ENCODE measurements around the gene EGFL7. TPM values are rescaled to one million over a fixed set of nuclear protein-coding genes. Genes with fewer than 3 reads are reported as not detected.

Gene EGFL7
- polyA plus RNA-seq, 1 of the 3 experiments (the other 2 are of a cell fraction): 43.0 TPM

- Histone ChIP-seq H3K27ac (ENCODE audit: low read depth in 2 of 2, low read length in 1 of 2) (no peak overlapping the region), H3K4me1 (ENCODE audit: control insufficient read depth in 1 of 2, insufficient read depth in 2 of 2, low read depth in 1 of 2, low read length in 1 of 2) (peaks cover 4 to 32% of the 10 kb centered on the region in 2 experiments; a peak in 2 of 4 replicates), H3K27me3 (ENCODE audit: insufficient read depth) (no peaks in the 10 kb centered on the region), H3K36me3 (replicated peaks in 1 of 2; ENCODE audit: control insufficient read depth in 1 of 2, insufficient read depth in 2 of 2, low read length in 1 of 2) (no peaks in the 10 kb centered on the region), H3F3A (replicated peaks; ENCODE audit: insufficient read depth) (no peaks in the 10 kb centered on the region), H3K9me2 (no peaks in the 10 kb centered on the region), H3K4me3 (ENCODE audit: low read depth in 2 of 2, low read length in 1 of 2) (no peak overlapping the region), H4K20me1 (ENCODE audit: insufficient read depth) (peaks cover 11% of the 10 kb centered on the region; the same call in 1 of the 2 replicates), H3K79me2 (ENCODE audit: insufficient read depth) (peaks cover 22% of the 10 kb centered on the region), H3K9me3 (no peaks in the 10 kb centered on the region), H2AFZ (ENCODE audit: low read depth) (no peak overlapping the region), H3K4me2 (no peak overlapping the region), H3K9ac (no peak overlapping the region)
- 92% methylated on average over 11 of the region's 14 CpGs for WGBS (ENCODE audit: low lambda C conversion rate)
- POLR2A ChIA-PET: interaction anchor here (1.0 kb wide), 1 partner anchor 9 kb away, joined by 3 read pairs; no protein-coding TSS in a partner anchor
- no peak for TF ChIP-seq ZBTB33 (IDR thresholded peaks at IDR 0.05; ENCODE audit: borderline replicate concordance, low read depth)
- TF ChIP-seq GABPA (IDR thresholded peaks at IDR 0.05; ENCODE audit: low read depth): no peak
- TF ChIP-seq PBX3 (IDR thresholded peaks at IDR 0.05): no peak
- no peak for TF ChIP-seq IRF3 (IDR thresholded peaks at IDR 0.05; ENCODE audit: low read depth, low read length)
- TF ChIP-seq RXRA (IDR thresholded peaks at IDR 0.05; ENCODE audit: borderline replicate concordance, low read depth): no peak
- no peak for TF ChIP-seq POLR2AphosphoS5 (IDR thresholded peaks at IDR 0.05; ENCODE audit: low read depth, low read length)
- no peak for TF ChIP-seq GATA2 (CRISPR knock-in tag; IDR thresholded peaks at IDR 0.05)
- TF ChIP-seq CHD2 (IDR thresholded peaks at IDR 0.05; ENCODE audit: low read length, partially characterized antibody): no peak
- TF ChIP-seq JUND (IDR thresholded peaks at IDR 0.05): no peak
- no peak for TF ChIP-seq RAD21 (IDR thresholded peaks at IDR 0.05; ENCODE audit: low read length)
- DNase-seq: no peak
- CTCF ChIA-PET: interaction anchor here (0.7 to 8.5 kb wide), 5 partner anchors 11 to 200 kb away, joined by 3 to 90 read pairs (median 3); no protein-coding TSS in a partner anchor
Measured at GRCh38 chr9:136683755-136684154, 21.0 kb downstream of the EGFL7 start.

GRCh38 chr9:136684339-136684738, 21.6 kb downstream of the EGFL7 start:
- Histone ChIP-seq H3F3A (replicated peaks; ENCODE audit: insufficient read depth) (no peaks in the 10 kb centered on the region), H3K4me2 (no peak overlapping the region), H3K4me1 (ENCODE audit: control insufficient read depth in 1 of 2, insufficient read depth in 2 of 2, low read depth in 1 of 2, low read length in 1 of 2) (peaks cover 4 to 26% of the 10 kb centered on the region in 2 experiments; a peak in 2 of 4 replicates), H4K20me1 (ENCODE audit: insufficient read depth) (peaks cover 11% of the 10 kb centered on the region; the same call in 1 of the 2 replicates), H2AFZ (ENCODE audit: low read depth) (no peak overlapping the region), H3K9me3 (no peaks in the 10 kb centered on the region), H3K36me3 (replicated peaks in 1 of 2; ENCODE audit: control insufficient read depth in 1 of 2, insufficient read depth in 2 of 2, low read length in 1 of 2) (no peaks in the 10 kb centered on the region), H3K4me3 (ENCODE audit: low read depth in 2 of 2, low read length in 1 of 2) (no peak overlapping the region), H3K9me2 (no peaks in the 10 kb centered on the region), H3K9ac (no peak overlapping the region), H3K27ac (ENCODE audit: low read depth in 2 of 2, low read length in 1 of 2) (no peak overlapping the region), H3K79me2 (ENCODE audit: insufficient read depth) (peaks cover 22% of the 10 kb centered on the region), H3K27me3 (ENCODE audit: insufficient read depth) (no peaks in the 10 kb centered on the region)
- ChIA-PET POLR2A (interaction anchor here (1.0 kb wide), 1 partner anchor 10 kb away, joined by 3 read pairs; no protein-coding TSS in a partner anchor), CTCF (interaction anchor here (0.6 to 8.5 kb wide), 6 partner anchors 12 to 244 kb away, joined by 3 to 90 read pairs (median 4); no protein-coding TSS in a partner anchor)
- WGBS (ENCODE audit: low lambda C conversion rate): 97% methylated on average over 9 of the region's 15 CpGs
- no peak for DNase-seq
- TF ChIP-seq EP300 (IDR thresholded peaks at IDR 0.05; ENCODE audit: borderline replicate concordance in 1 of 2, low read depth in 1 of 2, low read length in 1 of 2) (no peak), ELF1 (IDR thresholded peaks at IDR 0.05) (no peak), SMC3 (IDR thresholded peaks at IDR 0.05; ENCODE audit: low read depth, low read length) (no peak), TCF12 (IDR thresholded peaks at IDR 0.05) (no peak), USF2 (IDR thresholded peaks at IDR 0.05; ENCODE audit: borderline replicate concordance, low read depth, low read length) (no peak), CTCF (IDR thresholded peaks at IDR 0.05) (no peak), GATA2 (CRISPR knock-in tag; IDR thresholded peaks at IDR 0.05) (no peak), RAD21 (IDR thresholded peaks at IDR 0.05; ENCODE audit: low read length) (no peak), GABPA (IDR thresholded peaks at IDR 0.05; ENCODE audit: low read depth) (no peak), TAF1 (IDR thresholded peaks at IDR 0.05; ENCODE audit: borderline replicate concordance, low read depth, low read length) (no peak)

Data from SK-N-SH (cell line).